Rectal smooth muscle tissue (tissue), 1 donor: ENCODE results near the gene MED26.
"Not testable (repeated sequence)": the region's sequence is repeated elsewhere in the genome, so short reads cannot be mapped to it uniquely, and the experiment has no call there.

ENCODE experiments used
- H3K27ac ChIP-seq: one replicate; pipeline ENCODE4 v1.7.0; 2013; ENCODE audit warnings: low read depth, low read length, inconsistent platforms
- H3K27me3 ChIP-seq: one replicate; pipeline ENCODE4 v1.7.0; 2013; ENCODE audit warnings: low read length; ENCODE audit not compliant: control insufficient read depth, insufficient read depth
- H3K36me3 ChIP-seq: one replicate; pipeline ENCODE4 v1.7.0; 2013; ENCODE audit warnings: low read length; ENCODE audit not compliant: control insufficient read depth, insufficient read depth
- H3K4me1 ChIP-seq: one replicate; pipeline ENCODE4 v1.7.0; 2013; ENCODE audit warnings: low read length; ENCODE audit not compliant: control insufficient read depth, insufficient read depth
- H3K4me3 ChIP-seq: one replicate; pipeline ENCODE4 v1.7.0; 2013; ENCODE audit warnings: low read length
- H3K9ac ChIP-seq: one replicate; pipeline ENCODE4 v1.7.0; 2013; ENCODE audit warnings: low read length

Gene MED26

GRCh38 chr19:16628183-16628983, at the start of gene MED26:
TSS of gene MED26 (minus strand) at chr19:16628204. CDS start at chr19:16627943, 261 bp downstream.
- H3K36me3 ChIP-seq = peaks cover 7% of the 10 kb centered on the region
- H3K4me3 ChIP-seq = peak within 1 kb of the TSS; percentile 92
- no peaks in the 10 kb centered on the region for H3K27me3 ChIP-seq
- H3K27ac ChIP-seq = peak within 1 kb of the TSS; percentile 94
- peaks cover 9% of the 10 kb centered on the region for H3K4me1 ChIP-seq
- H3K9ac ChIP-seq = peak within 1 kb of the TSS; percentile 94

GRCh38 chr19:16677055-16677454, 49.1 kb upstream of the MED26 start:
- Histone ChIP-seq H3K36me3 (peaks cover 13% of the 10 kb centered on the region), H3K27ac (no peak overlapping the region), H3K4me3 (no peak overlapping the region), H3K27me3 (no peaks in the 10 kb centered on the region), H3K4me1 (no peaks in the 10 kb centered on the region), H3K9ac (no peak overlapping the region)

- Histone ChIP-seq H3K27ac (no peak overlapping the region), H3K36me3 (peaks cover 13% of the 10 kb centered on the region), H3K27me3 (no peaks in the 10 kb centered on the region), H3K4me1 (no peaks in the 10 kb centered on the region), H3K9ac (no peak overlapping the region), H3K4me3 (no peak overlapping the region)
Observed at GRCh38 chr19:16676101-16676798, 48.2 kb upstream of the MED26 start.

- H3K36me3 ChIP-seq, H3K27ac ChIP-seq, H3K27me3 ChIP-seq, H3K9ac ChIP-seq, H3K4me1 ChIP-seq, H3K4me3 ChIP-seq: not testable (repeated sequence)
Observed at GRCh38 chr19:16673839-16674238, 45.8 kb upstream of the MED26 start.

- no peaks in the 10 kb centered on the region for H3K27me3 ChIP-seq
- H3K4me1 ChIP-seq = no peaks in the 10 kb centered on the region
- H3K9ac ChIP-seq = no peak overlapping the region
- no peaks in the 10 kb centered on the region for H3K36me3 ChIP-seq
- no peak overlapping the region for H3K4me3 ChIP-seq
- no peak overlapping the region for H3K27ac ChIP-seq
Observed at GRCh38 chr19:16673231-16673630, 45.2 kb upstream of the MED26 start.

- Histone ChIP-seq H3K36me3 (no peaks in the 10 kb centered on the region), H3K9ac (no peak overlapping the region), H3K27me3 (no peaks in the 10 kb centered on the region), H3K4me1 (no peaks in the 10 kb centered on the region), H3K4me3 (no peak overlapping the region), H3K27ac (no peak overlapping the region)
Observed at GRCh38 chr19:16671652-16672274, 43.8 kb upstream of the MED26 start.

GRCh38 chr19:16670291-16670690, 42.3 kb upstream of the MED26 start:
- Histone ChIP-seq H3K9ac (no peak overlapping the region), H3K27me3 (no peaks in the 10 kb centered on the region), H3K4me1 (no peaks in the 10 kb centered on the region), H3K4me3 (no peak overlapping the region), H3K36me3 (no peaks in the 10 kb centered on the region), H3K27ac (no peak overlapping the region)

- H3K4me3 ChIP-seq, H3K27me3 ChIP-seq, H3K9ac ChIP-seq, H3K36me3 ChIP-seq, H3K4me1 ChIP-seq, H3K27ac ChIP-seq: not testable (repeated sequence)
Observed at GRCh38 chr19:16668702-16669101, 40.7 kb upstream of the MED26 start.

- Histone ChIP-seq H3K36me3 (no peaks in the 10 kb centered on the region), H3K27ac (no peak overlapping the region), H3K27me3 (no peaks in the 10 kb centered on the region), H3K9ac (no peak overlapping the region), H3K4me3 (no peak overlapping the region), H3K4me1 (no peaks in the 10 kb centered on the region)
Observed at GRCh38 chr19:16668176-16668575, 40.2 kb upstream of the MED26 start.

- Histone ChIP-seq H3K9ac (no peak overlapping the region), H3K27ac (peak overlapping the region; percentile 33)
Observed at GRCh38 chr19:16661480-16662034, 33.6 kb upstream of the MED26 start.

GRCh38 chr19:16660763-16661479, 32.9 kb upstream of the MED26 start, which contains the start of gene TMEM38A:
TSS of gene TMEM38A (plus strand) at chr19:16661139. CDS start at chr19:16661218, 79 bp downstream.
- H3K4me1 ChIP-seq = peaks cover 8% of the 10 kb centered on the region
- H3K4me3 ChIP-seq = peak within 1 kb of the TSS; percentile 92
- peak within 1 kb of the TSS; percentile 94 for H3K27ac ChIP-seq
- H3K27me3 ChIP-seq = no peaks in the 10 kb centered on the region
- H3K9ac ChIP-seq = peak within 1 kb of the TSS; percentile 76
- peaks cover 8% of the 10 kb centered on the region for H3K36me3 ChIP-seq

More at GRCh38 chr19:16661480-16662034, 33.6 kb upstream of the MED26 start:
- Histone ChIP-seq H3K27me3 (no peaks in the 10 kb centered on the region), H3K4me3 (peak overlapping the region; percentile 92), H3K36me3 (peaks cover 7% of the 10 kb centered on the region), H3K4me1 (peaks cover 8% of the 10 kb centered on the region)
